Hepatocyte (in vitro differentiated cells): ENCODE results near the gene TP53TG3D.
"Not testable (repeated sequence)": the region's sequence is repeated elsewhere in the genome, so short reads cannot be mapped to it uniquely, and the experiment has no call there.

Experiments
- CTCF ChIP-seq: fragments of 200-600 bp; sonication (generic); IDR thresholded peaks from 2 replicates; pipeline ENCODE4 v1.5.1; 2016; ENCODE audit warnings: antibody characterized with exemption, mild to moderate bottlenecking; ENCODE audit not compliant: poor library complexity
- EZH2 ChIP-seq: fragments of 200-600 bp; sonication (generic); IDR thresholded peaks from 2 replicates; pipeline ENCODE4 v1.6.1; 2016; ENCODE audit warnings: antibody characterized with exemption, mild to moderate bottlenecking, borderline replicate concordance

- TF ChIP-seq CTCF, EZH2: not testable (repeated sequence)
Measured at GRCh38 chr16:32283917-32284495, 30.9 kb downstream of the TP53TG3D start.
